GF-D8 (cell line): Measurements from ENCODE around the gene GRIN1.
A peak's percentile ranks its signal among the peaks of the same experiment; 100 is the strongest.

ENCODE experiments used
- DNase-seq: peaks from one replicate; lab custom pipeline; 2025; lab: John Stamatoyannopoulos, UW

GRIN1 gene

GRCh38 chr9:137148242-137148641, 9.3 kb downstream of the GRIN1 start:
- DNase-seq, result no peak

GRCh38 chr9:137148661-137149060, 9.7 kb downstream of the GRIN1 start:
- DNase-seq, result no peak

DNA sequence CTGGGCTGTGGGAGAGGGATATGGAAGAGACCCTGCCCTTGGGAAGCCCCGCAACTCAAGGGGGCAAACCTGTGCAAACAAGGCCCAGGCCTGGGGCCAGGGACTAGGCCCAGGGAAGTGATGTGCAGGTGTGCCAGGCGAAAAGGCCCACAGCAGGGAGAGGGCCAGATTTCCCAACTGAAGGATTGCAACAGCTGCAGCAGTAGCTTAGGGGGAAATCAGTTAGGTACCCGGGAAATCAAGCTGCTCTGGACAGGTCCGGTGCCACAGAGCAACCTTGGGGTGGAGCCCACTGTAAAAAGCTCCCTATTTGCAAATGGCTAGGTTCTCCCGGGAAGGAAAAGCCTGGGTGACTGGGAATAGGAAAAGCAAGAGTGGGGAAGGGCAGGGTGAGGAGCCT, 10.4 kb downstream of the GRIN1 start:
- DNase-seq, result no peak

DNA sequence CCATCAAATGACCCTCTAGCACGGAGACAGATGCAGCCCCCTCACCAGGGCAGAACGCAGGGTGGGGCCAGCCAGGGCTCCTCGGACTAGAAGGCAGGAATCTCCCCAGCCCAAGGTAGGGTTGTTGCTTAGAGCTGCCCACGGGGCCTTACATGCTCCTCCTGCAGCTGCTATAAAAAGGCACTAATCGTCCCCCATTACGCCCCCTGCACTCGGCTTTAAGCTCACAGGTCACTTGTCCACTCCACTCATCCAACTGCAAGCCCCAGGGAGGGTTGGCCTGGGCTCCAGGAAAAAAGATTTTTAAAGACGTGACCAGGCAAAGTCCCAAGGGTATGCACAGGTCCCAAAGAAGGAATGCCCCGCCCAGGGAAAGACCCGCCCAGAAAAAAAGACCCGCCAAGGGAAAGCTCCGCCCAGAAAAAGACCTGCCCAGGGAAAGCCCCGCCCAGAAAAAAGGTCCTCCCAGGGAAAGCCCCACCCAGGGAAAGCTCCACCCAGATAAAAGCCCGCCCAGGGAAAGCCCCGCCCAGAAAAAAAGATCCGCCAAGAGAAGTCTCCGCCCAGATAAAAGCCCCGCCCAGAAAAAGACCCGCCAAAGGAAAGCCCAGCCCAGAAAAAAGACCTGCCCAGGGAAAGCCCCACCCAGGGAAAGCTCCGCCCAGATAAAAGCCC, 11.1 kb downstream of the GRIN1 start:
- DNase-seq, result no peak

DNA sequence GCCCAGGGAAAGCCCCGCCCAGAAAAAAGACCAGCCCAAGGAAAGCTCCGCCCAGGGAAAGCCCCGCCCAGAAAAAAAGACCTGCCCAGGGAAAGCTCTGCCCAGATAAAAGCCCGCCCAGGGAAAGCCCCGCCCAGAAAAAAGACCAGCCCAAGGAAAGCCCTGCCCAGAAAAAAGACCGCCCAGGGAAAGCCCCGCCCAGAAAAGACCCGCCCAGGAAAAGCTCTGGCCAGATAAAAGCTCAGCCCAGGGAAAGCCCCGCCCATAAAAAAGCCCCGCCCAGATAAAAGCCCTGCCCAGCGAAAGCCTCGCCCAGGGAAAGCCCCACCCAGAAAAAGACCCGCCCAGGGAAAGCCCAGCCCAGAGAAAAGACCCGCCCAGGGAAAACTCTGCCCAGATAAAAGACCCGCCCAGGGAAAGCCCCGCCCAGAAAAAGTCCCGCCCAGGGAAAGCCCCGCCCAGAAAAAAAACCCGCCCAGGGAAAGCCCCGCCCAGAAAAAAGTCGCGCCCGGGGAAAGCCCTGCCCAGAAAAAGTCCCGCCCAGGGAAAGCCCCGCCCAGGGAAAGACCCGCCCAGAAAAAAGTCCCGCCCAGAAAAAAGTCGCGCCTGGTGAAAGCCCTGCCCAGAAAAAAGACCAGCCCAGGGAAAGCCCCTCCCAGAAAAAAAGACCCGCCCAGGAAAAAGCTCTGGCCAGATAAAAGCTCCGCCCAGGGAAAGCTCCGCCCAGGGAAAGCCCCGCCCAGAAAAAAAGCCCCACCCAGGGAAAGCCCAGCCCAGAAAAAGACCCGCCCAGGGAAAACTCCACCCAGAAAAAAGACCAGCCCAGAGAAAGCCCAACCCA, 11.9 kb downstream of the GRIN1 start:
- DNase-seq, result peak; percentile 89

DNA sequence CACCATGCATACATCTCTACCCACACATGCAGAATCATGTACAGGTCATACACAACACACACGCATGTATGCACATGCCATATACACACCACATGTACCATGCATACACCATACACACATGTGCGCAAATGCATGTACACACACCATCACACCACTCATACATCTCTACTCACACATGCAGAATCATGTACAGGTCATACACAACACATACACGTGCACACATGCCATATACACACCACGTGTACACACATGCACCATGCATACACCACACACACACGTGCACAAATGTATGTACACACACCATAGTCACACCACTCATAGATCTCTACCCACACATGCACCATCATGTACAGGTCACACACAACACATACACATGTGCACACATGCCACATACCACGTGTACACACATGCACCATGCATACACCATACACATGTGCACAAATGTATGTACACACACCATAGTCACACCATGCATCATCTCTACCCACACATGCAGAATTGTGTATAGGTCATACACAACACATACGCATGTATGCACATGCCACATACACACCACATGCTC, 14.0 kb downstream of the GRIN1 start:
- no peak for DNase-seq

- no peak for DNase-seq
Observed at GRCh38 chr9:137156567-137157375, 17.8 kb downstream of the GRIN1 start.

- no peak for DNase-seq
Observed at GRCh38 chr9:137157618-137158415, 18.9 kb downstream of the GRIN1 start.

GRCh38 chr9:137158625-137159024, 19.7 kb downstream of the GRIN1 start:
- no peak for DNase-seq

- no peak for DNase-seq
Observed at GRCh38 chr9:137159105-137160053, 20.4 kb downstream of the GRIN1 start.

DNA sequence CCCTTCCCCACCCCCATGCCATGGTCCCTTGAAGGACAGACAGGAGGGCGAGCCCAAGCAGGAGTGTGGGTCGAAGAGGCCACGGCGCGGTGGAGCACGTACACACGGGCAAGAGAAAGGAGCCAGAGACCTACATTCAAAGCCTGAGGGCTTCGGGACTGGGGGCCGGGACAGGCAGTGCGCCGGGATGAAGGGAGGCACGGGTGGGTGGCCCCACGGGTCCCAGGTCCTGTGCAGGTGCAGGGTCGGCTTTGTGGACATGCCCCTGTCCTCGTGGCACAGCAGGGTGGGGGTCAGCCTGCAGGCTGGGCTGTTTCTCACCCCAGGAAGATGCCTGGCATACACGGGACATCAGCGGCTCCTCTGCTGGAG, 21.1 kb downstream of the GRIN1 start:
- DNase-seq, result no peak

- DNase-seq, result no peak
Observed at GRCh38 chr9:137160716-137161557, 22.0 kb downstream of the GRIN1 start.

GRCh38 chr9:137161558-137162486, 22.9 kb downstream of the GRIN1 start:
- no peak for DNase-seq

GRCh38 chr9:137162505-137163364, 23.8 kb downstream of the GRIN1 start:
- DNase-seq, result no peak

DNA sequence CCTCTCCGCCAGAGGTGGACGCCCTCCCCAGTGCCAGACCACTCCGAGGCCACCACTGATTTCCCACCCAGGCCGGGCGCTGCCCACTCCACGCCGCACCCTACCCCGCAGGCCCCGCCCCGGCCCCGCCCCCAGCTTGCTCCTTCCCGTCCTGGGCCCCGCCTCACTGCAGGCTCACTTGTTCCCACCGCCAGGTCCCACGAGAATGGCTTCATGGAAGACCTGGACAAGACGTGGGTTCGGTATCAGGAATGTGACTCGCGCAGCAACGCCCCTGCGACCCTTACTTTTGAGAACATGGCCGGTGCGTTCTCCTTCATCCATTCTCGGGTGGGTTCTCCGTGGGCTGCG, 24.4 kb downstream of the GRIN1 start:
- DNase-seq, result no peak

DNA sequence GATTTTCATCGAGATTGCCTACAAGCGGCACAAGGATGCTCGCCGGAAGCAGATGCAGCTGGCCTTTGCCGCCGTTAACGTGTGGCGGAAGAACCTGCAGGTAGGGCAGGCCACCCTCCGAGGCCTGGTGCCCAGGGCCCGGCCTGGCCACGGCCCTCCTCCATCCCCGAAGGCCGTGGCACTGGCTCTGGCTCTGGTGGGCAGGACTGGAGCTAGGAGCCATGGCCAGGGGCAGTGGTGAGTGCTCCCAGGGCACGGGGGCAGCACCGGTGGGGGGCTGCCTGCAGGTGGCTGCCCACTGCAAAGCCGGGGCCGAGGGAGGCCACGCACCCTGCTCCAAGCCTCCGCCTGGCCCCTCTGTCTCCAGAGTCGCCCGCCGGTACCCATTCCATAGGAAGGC, 24.9 kb downstream of the GRIN1 start:
- DNase-seq, result no peak
